ENCODE data around the gene MAML2. TPM values are rescaled to one million over a fixed set of nuclear protein-coding genes. Genes with fewer than 3 reads are reported as not detected.

MAML2 gene
- total and polyA plus RNA-seq, 2 experiments from 2014 or later: 1.1 to 8.2 TPM

GRCh38 chr11:96196181-96196662 lies 146.8 kb downstream of the MAML2 start:
- no peaks in the 10 kb centered on the region for H3K36me3 ChIP-seq
- H3K27me3 ChIP-seq: no peaks in the 10 kb centered on the region
- H3K4me1 ChIP-seq (ENCODE audit: low read depth): no peaks in the 10 kb centered on the region
- no peak for TF ChIP-seq CTCF (IDR thresholded peaks at IDR 0.05; ENCODE audit: low read depth, low read length)
- no peak for DNase-seq (ENCODE audit: low read depth in 1 of 2, low spot score in 1 of 2)
- no peaks in the 10 kb centered on the region for H3K9me3 ChIP-seq (ENCODE audit: low read depth)
- no peak overlapping the region for H3K27ac ChIP-seq
- H3K4me3 ChIP-seq: no peak overlapping the region

GRCh38 chr11:96195671-96196070 lies 147.3 kb downstream of the MAML2 start:
- Histone ChIP-seq H3K36me3 (no peaks in the 10 kb centered on the region), H3K27me3 (no peaks in the 10 kb centered on the region), H3K4me3 (no peak overlapping the region), H3K9me3 (ENCODE audit: low read depth) (no peaks in the 10 kb centered on the region), H3K27ac (no peak overlapping the region), H3K4me1 (ENCODE audit: low read depth) (no peaks in the 10 kb centered on the region)
- no peak for TF ChIP-seq CTCF (IDR thresholded peaks at IDR 0.05; ENCODE audit: low read depth, low read length)
- no peak for DNase-seq (ENCODE audit: low read depth in 1 of 2, low spot score in 1 of 2)

GRCh38 chr11:96194581-96195374 lies 148.2 kb downstream of the MAML2 start:
- Histone ChIP-seq H3K36me3 (no peaks in the 10 kb centered on the region), H3K27ac (no peak overlapping the region), H3K27me3 (no peaks in the 10 kb centered on the region), H3K4me1 (ENCODE audit: low read depth) (no peaks in the 10 kb centered on the region), H3K9me3 (ENCODE audit: low read depth) (no peaks in the 10 kb centered on the region), H3K4me3 (no peak overlapping the region)
- no peak for TF ChIP-seq CTCF (IDR thresholded peaks at IDR 0.05; ENCODE audit: low read depth, low read length)
- DNase-seq (ENCODE audit: low read depth in 1 of 2, low spot score in 1 of 2): no peak

- Histone ChIP-seq H3K27ac (no peak overlapping the region), H3K9me3 (ENCODE audit: low read depth) (no peaks in the 10 kb centered on the region), H3K36me3 (no peaks in the 10 kb centered on the region), H3K27me3 (no peaks in the 10 kb centered on the region), H3K4me1 (ENCODE audit: low read depth) (no peaks in the 10 kb centered on the region), H3K4me3 (no peak overlapping the region)
- DNase-seq (ENCODE audit: low read depth in 1 of 2, low spot score in 1 of 2): no peak
- TF ChIP-seq CTCF (IDR thresholded peaks at IDR 0.05; ENCODE audit: low read depth, low read length): no peak
These were observed 149.1 kb downstream of the MAML2 start for GRCh38 chr11:96193745-96194443.

GRCh38 chr11:96191752-96192151 lies 151.2 kb downstream of the MAML2 start:
- TF ChIP-seq CTCF (IDR thresholded peaks at IDR 0.05; ENCODE audit: low read depth, low read length): no peak
- Histone ChIP-seq H3K27me3 (no peaks in the 10 kb centered on the region), H3K9me3 (ENCODE audit: low read depth) (no peaks in the 10 kb centered on the region), H3K4me3 (no peak overlapping the region), H3K36me3 (no peaks in the 10 kb centered on the region), H3K4me1 (ENCODE audit: low read depth) (no peaks in the 10 kb centered on the region), H3K27ac (no peak overlapping the region)
- peak in 1 of 2 donors; percentile 72 for DNase-seq (ENCODE audit: low read depth in 1 of 2, low spot score in 1 of 2)
